GM19238 (cell line): ENCODE results near the gene CAMK2N1.
"Not testable (repeated sequence)": the region's sequence is repeated elsewhere in the genome, so short reads cannot be mapped to it uniquely, and the experiment has no call there.

ENCODE experiments used
- DNase-seq: peaks from one replicate; pipeline ENCODE4 v3.0.0; 2011; ENCODE audit warnings: low spot score; ENCODE audit not compliant: insufficient read length

CAMK2N1 gene

DNA sequence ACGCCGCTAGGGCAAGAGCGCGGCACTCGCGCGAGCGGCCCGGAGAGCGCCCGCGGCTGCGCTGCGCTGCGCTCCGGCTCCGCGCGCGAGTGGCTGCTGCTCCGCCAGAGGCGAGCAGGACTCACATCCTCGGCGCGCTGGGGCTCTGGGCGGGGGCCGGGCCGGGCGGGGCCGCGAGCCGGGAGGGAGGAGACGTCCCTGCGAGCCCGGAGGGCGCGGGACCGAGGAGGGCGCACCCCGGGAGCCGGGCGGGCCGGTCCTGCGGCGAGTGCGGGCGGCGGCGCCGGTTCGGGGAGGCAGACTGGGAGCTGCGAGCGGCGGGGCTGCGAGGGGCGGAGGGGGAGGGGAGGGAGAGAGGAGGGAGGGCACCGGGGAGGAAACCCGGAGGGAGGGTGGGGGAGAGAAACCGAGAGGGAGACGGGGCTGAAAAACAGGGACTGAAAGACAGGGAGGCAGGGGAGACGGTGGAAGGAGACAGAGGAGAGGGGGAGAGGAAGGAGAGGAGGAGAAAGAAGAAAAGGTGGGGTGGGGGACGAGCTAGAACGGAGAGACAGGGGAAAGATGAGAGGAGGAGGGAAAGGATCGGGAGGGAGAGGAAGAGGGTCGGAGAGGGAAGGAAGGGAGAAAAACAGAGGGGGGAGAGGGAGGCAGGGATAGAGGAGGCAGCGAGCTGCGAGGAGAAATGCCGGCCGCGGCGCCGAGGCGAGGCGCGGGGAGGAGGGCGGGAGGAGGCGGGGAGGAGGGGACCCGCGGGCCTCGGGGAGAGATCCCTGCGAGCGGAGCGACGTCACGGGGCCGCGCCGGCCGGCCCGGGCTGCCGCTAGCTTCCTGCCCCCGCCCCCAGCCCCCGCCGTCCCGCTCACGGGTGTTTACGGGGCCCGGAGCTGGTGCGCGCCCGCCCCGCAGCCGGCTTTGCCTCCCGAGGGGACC lies at the start of gene CAMK2N1:
Gene CAMK2N1 (minus strand): TSS at position 684 of the 930 bp plus-strand sequence. CDS start 831 bp downstream, outside the sequence.
- DNase-seq, result no peak

DNA sequence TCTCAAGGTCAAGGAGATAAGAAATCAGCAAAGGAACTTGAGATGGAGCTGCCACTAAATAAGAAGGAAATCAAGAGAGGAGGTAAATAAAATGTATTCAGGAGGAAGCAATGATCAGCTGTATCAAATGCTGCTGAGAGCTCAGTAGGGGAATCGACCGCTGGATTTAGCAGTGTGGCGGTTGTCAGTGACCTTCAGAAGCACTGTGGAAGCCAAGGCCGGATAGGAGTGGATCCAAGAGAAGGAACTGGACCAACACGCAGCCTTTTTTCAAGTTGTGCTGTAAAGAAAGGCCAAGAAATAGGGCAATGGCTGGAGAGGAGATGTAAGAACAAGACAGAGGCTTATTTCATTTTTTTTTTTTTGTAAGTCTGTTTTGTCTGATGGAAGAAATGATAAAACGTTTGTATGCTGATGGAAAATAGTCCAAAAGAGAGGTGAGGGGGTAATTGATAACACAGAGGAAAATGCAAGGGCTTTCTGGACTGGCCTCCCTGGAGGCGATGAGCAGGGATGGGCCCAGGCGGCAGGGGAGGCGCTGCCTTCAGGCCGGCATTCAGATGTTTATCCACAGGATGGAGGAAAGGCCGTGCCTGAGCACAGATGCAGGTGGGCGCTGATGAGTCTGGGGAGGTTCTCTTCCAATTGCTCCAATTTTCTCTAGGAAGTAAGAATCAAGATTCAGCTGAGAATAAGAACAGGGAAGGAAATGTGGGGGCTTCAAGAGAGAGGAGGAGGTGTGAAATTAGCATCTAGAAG lies 48.8 kb upstream of the CAMK2N1 start:
- no peak for DNase-seq

DNA sequence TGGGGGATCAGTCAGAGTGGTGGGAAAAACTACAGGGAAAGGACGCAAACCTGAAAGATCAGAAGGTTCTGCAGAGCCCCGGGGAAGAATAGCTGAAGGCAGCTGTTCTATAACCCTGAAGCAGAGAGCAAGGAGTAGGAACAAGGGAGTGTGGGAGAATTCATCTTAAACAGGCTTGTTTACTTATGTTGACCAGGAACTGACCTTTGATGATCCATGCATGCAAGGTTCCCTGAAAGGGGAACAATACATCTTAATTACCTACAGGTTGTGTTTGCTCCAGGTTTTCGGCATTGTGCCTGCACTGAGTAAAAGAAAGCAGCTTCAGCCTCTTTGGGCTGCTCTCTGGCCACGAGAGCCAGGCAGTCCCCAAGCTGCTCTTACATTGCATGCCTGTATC lies 47.6 kb upstream of the CAMK2N1 start:
- no peak for DNase-seq

DNA sequence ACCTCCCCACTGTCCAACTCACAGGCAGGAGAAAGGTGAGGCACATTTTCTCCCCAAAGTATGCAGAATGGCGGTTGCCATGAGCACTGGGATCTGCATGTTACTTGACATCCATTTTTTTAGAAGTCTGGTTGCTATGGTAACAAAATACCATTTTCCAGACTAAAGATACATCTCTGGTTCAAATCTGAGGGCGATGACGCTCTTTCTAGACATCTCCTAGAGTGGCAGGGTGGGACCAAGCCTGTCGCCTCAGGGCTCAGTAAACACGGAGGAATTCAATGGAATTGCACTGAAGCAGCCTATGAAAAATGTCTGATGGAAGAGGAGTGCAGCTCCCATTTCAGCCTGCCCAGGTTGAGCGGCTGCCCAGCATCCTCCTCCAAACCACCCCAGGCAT lies 44.9 kb upstream of the CAMK2N1 start:
- DNase-seq, result no peak

DNA sequence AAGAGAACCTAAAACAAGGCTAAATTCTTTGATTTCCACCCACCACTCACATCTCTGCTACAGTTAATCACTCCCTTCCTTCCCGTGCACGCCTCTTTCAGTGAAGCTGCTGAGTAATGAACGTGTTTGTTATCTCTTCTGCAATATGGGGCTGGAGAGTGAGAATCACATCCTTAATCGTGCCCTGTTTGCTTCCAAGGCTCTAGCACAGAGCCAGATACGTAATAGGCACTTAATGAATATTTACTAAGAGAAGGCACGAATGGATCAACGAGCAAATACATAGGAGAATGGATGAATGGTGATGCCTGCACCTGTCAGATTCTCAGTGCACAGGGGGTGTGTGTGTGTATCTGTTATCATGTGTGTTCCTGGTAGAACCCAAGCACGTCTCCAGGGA lies 44.3 kb upstream of the CAMK2N1 start:
- no peak for DNase-seq

DNA sequence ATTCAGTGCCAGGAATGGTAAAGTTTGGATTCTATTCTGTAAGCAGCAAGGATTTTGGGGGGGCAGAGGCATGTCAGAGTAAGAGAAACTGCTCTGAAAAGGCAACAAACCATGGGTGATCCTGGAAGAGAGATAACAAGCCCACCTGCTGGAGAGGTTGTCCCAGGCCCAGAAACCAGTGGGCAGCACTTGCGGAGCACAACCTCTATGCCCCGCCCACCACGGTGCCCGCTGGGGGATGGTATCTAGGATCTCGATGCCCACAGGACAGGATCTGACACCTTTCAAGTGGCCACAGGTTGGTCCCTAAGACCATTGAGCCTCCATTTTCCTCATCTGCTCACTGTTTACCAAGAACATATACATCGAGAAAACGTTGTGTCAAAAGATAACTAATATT lies 42.2 kb upstream of the CAMK2N1 start:
- DNase-seq, result no peak

DNA sequence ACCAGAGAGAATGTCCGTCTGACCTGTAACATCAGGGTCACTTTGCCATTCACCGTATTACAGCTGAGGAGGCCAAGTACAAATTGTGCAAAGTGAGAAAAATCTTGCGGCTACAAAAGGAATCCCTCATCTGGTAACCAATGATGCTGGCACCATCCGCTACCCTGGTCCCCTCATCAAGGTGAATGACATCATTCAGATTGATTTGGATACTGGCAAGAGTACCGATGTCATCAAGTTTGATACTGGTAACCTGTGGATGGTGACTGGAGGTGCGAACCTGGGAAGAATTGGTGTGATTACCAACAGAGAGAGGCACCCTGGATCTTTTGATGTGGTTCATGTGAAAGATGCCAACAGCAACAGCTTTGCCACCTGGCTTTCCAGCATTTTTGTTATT lies 40.3 kb upstream of the CAMK2N1 start:
- no peak for DNase-seq

DNA sequence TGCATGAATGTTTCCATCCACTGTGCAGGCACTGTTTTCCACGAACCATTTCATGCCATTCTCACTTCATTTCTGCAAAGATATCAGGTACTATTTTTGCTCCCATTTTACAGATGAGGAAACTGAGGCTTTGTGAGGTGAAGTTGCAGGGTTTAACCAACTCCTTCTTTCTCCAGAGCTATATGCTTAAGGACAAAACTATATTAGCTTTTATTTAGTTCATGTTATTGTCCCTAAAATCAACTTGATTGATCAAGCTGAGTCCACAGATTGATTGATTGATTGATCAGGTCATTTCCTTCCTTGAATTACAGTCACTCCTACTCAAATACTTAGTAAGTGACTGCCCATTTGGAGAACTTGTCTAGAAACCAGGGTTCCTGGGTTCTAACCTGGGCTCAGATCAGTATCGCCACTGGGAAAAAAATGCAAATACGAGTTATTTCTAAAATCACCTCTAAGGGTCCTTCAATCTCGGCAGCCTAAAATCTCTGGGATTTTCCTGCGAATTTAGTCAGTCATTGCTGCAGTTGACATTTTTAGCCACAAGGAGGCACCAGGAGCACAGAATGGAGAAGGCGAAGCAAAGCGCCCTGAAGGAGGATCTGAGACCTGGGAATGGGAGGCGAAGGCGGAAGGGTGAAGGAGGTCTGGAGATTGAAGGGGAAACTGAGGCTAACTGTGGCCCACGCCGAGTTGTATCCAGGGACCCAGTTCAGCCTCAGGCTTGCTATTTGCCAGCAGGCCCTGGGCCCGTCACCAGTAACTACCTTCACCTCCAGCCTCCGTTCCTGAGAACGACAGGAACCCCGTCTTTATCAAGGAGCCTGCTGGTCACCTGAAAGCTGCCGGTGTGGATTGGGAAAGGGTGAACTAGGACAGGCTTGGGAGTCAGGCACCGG lies 36.2 kb upstream of the CAMK2N1 start:
- DNase-seq, result no peak

DNA sequence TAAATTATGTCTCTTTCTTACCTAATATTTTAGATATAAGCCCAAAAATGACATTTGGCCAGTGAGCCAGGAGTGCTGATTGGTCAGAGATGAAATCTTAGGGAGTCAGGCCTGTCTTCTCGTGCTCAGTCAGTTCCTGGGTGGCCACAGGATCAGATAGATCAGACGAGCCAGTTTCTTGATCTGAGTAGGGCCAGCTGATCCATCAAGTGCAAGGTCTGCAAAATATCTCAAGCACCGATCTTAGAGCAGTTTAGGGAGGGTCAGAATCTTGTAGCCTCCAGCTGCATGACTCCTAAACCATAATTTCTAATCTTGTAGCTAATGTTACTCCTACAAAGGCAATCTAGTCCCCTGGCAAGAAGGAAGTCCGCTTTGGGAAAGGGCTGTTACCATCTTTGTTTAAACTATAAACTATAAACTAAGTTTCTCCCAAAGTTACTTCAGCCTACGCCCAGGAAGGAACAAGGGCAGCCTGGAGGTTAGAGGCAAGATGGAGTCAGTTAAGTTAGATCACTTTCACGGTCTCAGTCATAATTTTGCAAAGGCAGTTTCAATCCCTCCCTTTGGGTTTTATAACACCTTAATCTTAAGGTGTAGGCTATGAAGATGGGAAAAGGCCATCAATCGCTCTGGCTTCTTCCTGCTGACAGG lies 33.7 kb upstream of the CAMK2N1 start:
- not testable (repeated sequence) for DNase-seq

DNA sequence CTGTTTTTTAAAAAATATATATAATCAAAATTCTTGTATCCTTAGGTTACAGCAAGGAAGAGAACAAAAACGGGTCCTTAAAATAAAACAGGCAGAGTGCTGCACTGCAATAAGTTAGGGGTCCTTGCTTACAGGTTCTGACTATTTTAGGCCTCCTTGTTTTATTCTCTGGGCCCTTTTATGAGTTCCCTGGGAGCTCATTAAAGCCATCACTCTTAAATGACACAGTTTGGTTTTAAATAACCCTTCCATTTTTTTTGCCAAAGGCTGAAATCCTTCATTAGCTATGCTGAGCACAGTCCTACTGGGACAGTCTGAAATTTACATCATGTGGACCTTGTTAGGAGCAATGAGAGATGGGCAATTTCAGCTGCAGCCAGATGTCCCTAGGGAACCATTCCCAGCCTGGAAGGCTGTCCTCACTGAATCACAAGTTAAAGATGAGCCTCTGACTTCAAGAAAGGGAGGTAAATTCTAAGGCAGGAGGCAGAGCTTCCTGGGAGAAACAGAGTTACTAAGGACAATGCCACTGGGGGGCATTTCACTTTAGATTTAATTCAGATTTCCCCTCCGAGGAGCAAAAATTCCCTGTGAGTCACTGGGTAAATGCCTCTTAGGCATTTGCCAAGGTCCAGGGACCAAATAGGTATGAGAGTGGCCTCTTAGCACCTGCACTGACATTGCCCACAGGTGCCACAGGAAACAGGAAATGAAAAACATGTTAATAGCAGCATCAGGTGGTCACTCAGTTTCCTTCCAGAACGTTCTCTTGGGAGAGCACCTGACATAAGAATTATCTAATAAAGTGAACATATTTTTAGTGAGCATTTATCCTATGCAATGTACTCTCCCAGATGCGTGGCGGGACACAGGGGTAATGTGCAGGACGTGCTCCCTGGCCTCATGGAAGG lies 25.8 kb upstream of the CAMK2N1 start:
- no peak for DNase-seq

DNA sequence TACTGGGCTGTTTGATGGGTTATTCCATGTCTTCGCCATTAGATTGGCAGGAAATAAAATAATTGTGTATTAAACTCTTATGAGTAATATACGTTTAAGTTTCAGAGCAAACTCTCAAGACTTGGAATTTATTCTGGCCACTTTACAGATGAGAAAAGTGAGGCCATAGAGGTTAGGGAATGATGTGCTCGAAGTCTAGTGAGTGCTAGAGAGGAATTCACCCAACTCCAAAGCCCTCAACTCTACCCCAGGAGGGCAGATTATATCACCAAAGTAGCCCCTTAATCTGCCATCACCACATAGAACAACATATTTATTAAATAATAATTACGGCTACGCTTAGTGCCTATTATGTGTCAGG lies 22.4 kb upstream of the CAMK2N1 start:
- no peak for DNase-seq

DNA sequence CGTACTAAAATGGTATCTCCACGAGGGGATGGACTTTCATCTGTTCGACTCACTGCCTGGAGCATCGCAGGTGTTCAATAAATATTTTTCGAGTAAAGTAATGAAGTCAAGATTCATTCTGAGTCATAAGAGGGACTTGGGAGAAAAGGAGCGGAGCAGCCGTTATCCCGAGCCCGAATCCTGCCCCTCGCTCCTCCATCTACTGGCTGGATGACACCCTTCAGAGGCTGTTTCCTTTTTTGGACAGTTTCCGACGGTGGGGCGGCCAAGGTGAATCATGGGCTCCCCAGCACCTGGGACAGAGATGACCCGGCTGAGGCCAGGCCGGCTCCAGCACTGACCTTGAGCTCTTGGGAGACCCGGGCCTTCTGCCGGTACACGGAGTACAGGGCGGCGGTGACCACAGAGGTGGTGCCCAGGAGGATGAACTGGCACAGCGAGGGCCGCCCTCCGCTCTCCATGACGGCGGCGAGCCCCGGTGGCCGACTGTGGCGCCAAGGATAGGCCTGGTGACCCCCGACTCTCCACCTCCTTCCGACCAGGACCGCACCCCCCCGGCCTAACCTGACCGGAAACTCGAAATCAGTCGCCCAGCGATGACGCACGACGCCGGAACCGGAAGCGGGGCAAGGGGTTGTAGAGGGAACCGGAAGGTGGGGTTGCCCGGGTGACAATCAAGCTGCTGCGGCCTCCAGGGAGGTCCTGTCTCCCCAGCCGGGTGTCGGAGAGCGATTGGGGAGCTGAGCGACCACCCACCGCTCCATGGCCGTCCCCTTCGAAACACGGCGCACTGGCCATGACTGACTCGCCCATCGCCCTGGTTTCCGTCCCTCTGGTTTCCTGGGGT lies 21.8 kb upstream of the CAMK2N1 start, which contains the start of gene MUL1:
Gene MUL1 (minus strand): TSS at position 588 of the 847 bp plus-strand sequence. CDS start 127 bp downstream, at position 461.
- DNase-seq, result peak; percentile 94

DNA sequence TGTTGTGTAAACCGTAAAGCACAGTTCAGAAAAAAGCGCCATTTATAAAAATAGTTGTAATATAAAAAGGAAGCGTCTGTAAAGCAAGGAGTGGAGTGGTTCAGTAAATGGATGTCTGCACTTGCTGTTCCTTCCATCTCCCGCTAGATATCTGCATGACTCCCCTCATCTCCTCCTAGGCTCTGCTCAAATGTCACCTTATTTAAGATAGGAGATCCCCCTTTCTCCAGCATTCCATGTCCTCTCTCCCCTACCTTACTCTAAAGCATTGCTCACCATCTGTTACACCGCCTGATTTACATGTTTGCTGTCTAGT lies 21.2 kb upstream of the CAMK2N1 start:
- DNase-seq, result no peak

DNA sequence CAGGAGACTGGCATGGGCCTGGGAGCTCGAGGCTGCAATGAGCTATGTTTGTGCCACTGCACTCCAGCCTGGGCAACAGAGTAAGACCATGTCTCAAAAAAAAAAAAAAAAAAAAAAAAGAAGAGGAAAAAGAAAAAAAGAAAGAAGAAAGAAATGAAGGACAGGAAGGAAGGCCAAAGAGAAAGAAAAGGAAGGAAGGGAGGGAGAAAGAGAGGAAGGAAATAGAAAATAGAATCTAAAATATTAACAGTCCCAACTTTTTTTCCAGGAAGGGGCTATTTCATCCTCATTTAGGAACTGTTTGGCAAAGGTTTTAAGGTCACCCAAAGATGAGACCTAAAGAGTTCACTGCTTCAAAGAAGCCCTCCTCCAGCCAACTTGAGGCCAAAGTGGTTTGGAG lies 19.5 kb upstream of the CAMK2N1 start:
- no peak for DNase-seq

DNA sequence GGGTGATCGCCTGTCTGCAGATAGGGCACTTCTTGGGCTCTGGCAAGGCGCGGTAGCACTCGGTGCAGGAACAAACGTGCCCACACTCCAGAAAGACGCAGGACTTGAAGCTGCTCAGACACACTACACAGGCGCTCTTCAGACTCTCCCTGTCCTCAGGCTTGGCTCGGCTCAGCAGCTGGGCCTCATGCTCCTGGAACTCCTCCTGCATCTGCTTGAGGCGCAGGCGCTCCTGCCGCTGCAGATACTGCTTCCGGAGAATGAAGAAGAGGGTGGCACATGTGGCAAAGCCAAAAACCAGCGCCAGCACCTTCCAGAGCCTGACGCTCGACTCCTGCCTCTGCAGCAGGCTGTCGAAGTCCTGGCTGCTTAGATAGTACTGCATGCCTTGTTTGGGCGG lies 14.7 kb upstream of the CAMK2N1 start:
- DNase-seq, result no peak

DNA sequence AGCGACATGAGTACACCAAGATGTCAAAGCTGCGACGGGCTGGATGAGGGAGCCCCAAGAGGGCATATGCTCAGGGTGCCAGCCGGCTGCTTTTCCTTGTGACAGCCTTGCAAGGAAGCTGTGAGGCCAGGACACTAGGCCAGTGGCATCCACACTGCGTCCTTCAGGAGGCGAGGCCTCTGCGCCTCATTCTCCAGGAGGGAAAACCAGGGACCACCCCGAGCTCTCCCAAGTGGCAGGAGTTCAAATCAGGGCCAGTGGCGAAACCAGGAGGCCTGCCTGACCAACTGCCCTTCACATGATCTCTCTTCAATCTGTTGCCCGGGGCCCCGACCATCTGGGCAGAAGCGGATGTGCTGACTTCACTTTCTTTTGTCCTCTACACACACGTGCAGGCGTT lies 13.7 kb upstream of the CAMK2N1 start:
- DNase-seq, result no peak

DNA sequence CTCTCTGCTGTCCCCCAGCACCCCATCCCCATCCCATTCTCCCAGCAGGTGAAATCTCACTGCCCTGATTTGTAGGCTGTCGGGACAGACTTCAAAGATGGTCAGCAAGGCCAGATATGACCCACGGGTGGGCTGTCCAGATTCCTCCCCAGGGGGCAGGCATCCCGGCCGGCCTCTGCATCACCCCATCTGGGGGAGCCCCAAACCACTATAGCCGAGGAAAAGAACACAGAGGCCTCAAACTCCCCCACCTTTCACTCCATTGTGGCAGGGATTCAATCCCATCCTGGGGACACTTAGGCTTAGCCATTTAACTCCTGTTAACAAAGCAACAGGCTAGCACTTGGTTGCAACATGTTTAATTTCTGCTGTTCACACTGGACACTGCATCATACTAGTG lies 13.1 kb upstream of the CAMK2N1 start:
- DNase-seq, result no peak

DNA sequence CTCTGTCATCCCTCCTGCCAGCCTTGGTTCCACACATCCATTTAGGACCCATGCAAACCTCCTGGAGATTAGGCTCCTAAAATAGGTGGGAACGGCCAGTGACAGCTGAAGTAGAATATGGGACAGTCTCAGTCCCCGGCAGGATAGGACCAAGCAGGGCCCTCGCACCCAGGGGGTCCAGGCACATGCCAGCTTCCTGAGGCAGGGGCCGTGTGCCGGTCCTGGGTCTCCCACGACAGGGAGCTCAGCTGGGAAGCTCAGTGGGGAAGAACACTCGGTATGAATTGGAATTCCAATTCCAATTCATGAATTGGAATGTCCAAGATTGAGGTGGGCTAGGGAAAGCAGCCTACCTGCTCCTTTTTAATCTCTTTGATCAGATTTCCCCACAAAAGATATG lies 12.1 kb upstream of the CAMK2N1 start:
- DNase-seq, result no peak

DNA sequence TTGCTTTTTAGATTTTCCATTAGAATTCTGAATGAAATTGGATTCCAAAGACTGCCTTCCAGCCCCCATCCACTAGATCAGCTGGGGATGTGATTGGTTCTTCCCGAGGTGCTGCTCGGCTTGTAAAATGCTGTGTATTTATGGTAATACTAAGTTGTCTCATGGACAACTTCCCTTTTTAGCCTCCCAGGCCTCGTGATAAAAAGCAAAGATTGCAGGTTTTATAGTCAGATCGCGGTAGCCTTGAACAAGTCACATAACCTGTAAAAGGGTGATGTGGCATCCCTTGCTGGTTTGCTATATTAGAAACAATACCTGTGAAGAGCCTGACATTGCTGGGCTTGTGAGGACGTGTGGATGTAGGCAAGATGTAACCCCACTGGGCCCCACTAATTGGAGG lies 11.5 kb upstream of the CAMK2N1 start:
- no peak for DNase-seq
